Nephron progenitor cell (in vitro differentiated cells): ENCODE results near the gene PDE4A.

ENCODE experiments used
- DNase-seq: peaks from one replicate; pipeline ENCODE4 v3.0.0; 2021
- H3K27ac Mint-ChIP-seq: 2 replicates; pipeline ENCODE4 v1.8.0; 2021; ENCODE audit warnings: mild to moderate bottlenecking, moderate library complexity, mixed read lengths
- H3K27me3 Mint-ChIP-seq: 2 replicates; pipeline ENCODE4 v1.8.0; 2021; ENCODE audit warnings: mild to moderate bottlenecking, low read depth, mixed read lengths; ENCODE audit not compliant: poor library complexity
- H3K36me3 Mint-ChIP-seq: 2 replicates; pipeline ENCODE4 v1.8.0; 2021; ENCODE audit warnings: low read depth, mixed read lengths
- H3K4me1 Mint-ChIP-seq: 2 replicates; pipeline ENCODE4 v1.8.0; 2021; ENCODE audit warnings: mixed read lengths
- H3K4me3 Mint-ChIP-seq: 2 replicates; pipeline ENCODE4 v1.8.0; 2021; ENCODE audit warnings: mild to moderate bottlenecking, moderate library complexity, mixed read lengths
- H3K9me3 Mint-ChIP-seq: 2 replicates; pipeline ENCODE4 v1.8.0; 2021; ENCODE audit warnings: mild to moderate bottlenecking, moderate library complexity, mixed read lengths
- TF ChIP-seq, protein P1 (sequence below): fragments of 200-600 bp; sonication (generic); IDR thresholded peaks from 2 replicates; pipeline ENCODE4 v1.5.0; 2021; ENCODE audit warnings: antibody characterized with exemption

PDE4A gene

DNA sequence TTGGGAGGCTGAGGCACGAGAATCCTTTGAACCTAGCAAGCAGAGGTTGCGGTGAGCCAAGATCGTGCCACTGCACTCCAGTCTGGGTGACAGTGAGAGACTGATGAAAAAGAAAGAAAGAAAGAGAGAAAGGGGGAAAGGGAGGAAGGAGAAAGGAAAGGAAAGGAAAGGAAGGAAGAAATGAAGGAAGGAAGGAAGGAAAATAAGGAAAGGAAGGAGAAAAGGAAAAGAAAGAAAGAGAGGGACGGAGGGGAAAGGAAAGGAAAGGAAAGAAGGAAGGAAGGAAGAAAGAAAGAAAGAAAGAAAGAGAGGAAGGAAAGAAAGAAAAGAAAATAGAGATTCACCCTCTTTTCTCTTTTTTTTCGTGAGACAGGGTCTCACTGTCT is 8.7 kb downstream of the PDE4A start:
- TF ChIP-seq, protein P1, sequence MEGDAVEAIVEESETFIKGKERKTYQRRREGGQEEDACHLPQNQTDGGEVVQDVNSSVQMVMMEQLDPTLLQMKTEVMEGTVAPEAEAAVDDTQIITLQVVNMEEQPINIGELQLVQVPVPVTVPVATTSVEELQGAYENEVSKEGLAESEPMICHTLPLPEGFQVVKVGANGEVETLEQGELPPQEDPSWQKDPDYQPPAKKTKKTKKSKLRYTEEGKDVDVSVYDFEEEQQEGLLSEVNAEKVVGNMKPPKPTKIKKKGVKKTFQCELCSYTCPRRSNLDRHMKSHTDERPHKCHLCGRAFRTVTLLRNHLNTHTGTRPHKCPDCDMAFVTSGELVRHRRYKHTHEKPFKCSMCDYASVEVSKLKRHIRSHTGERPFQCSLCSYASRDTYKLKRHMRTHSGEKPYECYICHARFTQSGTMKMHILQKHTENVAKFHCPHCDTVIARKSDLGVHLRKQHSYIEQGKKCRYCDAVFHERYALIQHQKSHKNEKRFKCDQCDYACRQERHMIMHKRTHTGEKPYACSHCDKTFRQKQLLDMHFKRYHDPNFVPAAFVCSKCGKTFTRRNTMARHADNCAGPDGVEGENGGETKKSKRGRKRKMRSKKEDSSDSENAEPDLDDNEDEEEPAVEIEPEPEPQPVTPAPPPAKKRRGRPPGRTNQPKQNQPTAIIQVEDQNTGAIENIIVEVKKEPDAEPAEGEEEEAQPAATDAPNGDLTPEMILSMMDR = no peak
- DNase-seq = no peak
- Mint-ChIP-seq H3K4me3 (no peak overlapping the region), H3K36me3 (no peaks in the 10 kb centered on the region), H3K27me3 (peaks cover 92% of the 10 kb centered on the region), H3K9me3 (peaks cover 3% of the 10 kb centered on the region), H3K27ac (no peak overlapping the region), H3K4me1 (peaks cover 12% of the 10 kb centered on the region)

DNA sequence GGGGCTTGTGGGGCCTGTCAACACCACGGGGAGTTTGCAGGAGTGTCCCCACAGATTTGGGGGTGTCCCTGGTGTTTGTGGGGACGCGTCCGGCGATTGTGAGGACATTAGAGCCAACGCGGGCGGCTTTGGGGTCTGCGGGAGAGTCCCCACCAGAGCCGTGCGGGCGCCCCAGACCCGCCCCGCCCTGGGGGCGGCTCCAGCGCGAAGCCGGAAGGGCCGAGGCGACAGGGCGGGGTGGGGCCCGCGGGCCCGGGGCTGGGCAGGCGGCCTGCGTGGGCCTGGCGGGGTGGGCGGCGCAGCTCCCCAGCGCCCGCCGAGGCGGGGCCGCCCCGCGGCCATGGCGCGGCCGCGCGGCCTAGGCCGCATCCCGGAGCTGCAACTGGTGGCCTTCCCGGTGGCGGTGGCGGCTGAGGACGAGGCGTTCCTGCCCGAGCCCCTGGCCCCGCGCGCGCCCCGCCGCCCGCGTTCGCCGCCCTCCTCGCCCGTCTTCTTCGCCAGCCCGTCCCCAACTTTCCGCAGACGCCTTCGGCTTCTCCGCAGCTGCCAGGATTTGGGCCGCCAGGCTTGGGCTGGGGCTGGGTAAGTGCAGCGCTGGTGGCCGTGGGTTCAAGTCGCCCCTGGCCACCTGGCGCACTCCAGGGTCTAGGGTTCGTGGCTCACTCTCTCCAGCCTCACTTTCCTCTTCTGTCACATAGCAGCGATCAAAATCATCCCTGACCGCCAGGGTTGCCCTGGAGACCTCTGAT is 10.3 kb downstream of the PDE4A start:
- peaks cover 78% of the 10 kb centered on the region for H3K27me3 Mint-ChIP-seq
- H3K27ac Mint-ChIP-seq = no peak overlapping the region
- peak overlapping the region; percentile 68 for H3K4me3 Mint-ChIP-seq
- H3K36me3 Mint-ChIP-seq = no peaks in the 10 kb centered on the region
- H3K9me3 Mint-ChIP-seq = peaks cover 3% of the 10 kb centered on the region
- TF ChIP-seq, protein P1 = no peak
- peaks cover 16% of the 10 kb centered on the region for H3K4me1 Mint-ChIP-seq
- peak; percentile 51 for DNase-seq

DNA sequence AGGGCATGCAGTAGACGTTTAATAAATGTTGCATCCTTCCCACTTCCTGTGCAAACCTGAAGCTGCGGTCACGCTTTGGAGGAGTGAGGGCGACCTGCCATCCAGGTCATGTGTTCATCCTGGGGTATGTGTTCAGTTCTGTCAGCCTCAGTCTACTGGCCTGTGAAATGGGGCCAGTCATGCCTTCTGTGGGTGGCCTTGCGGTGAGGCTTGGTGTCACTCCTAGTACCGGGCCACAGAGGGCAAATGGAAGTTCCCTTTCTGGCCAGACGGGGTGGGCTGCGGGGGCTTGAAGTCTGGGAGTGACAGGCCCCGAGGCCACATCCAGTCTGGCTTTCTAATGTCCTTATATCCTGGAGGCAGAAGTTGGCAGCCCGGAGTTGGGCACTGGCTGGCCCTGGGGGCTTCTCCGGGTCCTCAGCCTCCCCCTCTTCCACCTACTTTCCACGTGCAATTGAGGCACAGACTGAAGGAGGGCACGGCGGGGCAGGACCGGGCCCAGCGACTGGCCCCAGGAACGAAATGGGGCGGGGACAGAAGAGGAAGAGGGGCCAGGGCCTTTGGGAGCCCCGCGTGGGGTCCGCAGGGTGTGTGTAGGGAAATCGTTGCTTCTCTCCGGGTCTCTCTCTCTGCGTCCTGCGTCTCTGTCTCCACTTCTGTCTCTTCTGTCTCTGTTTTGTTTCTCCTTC is 11.1 kb downstream of the PDE4A start:
- Mint-ChIP-seq H3K27ac (no peak overlapping the region), H3K27me3 (peaks cover 74% of the 10 kb centered on the region), H3K4me1 (peaks cover 16% of the 10 kb centered on the region), H3K36me3 (no peaks in the 10 kb centered on the region), H3K9me3 (peaks cover 3% of the 10 kb centered on the region), H3K4me3 (peak overlapping the region; percentile 68)
- TF ChIP-seq, protein P1 = no peak
- DNase-seq = no peak

DNA sequence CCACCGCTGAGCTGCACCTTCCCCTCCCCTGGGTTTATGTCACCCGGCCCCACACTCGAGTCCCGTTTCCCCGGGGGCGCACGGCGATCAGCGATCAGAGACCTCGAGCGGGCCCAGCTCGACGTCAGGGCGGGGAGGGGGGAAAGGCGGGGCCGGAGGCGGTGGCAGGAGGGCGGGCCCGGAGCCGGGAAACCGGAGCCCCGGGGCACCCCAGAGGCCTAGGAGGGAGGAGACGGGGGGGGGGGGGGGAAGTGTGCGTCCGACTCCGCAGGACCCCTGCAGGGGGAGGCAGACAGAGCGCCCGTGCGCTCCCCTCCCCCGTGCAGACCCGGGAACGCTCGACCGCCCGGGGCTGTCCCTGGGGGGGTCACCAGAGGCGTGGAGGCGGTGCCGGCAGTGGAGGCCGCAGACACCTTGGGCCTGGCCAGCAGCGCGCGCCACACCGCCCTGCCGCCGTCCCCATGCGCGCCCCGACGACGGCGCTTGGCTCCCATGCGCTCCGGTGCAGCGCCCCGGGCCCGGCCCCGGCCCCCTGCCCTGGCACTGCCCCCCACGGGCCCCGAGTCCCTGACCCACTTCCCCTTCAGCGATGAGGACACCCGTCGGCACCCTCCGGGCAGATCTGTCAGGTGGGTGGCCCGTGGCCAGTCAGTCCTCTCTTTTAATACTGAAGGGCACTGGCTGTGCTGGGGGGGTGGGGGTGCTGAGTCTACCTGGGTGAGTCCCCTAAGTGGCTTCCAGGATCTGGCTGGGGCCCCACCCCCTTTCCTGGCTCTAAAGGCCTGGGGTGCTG is 11.8 kb downstream of the PDE4A start:
- H3K4me3 Mint-ChIP-seq = peak overlapping the region; percentile 64
- H3K27ac Mint-ChIP-seq = no peak overlapping the region
- peaks cover 3% of the 10 kb centered on the region for H3K9me3 Mint-ChIP-seq
- TF ChIP-seq, protein P1 = no peak
- H3K4me1 Mint-ChIP-seq = peaks cover 16% of the 10 kb centered on the region
- peak; percentile 69 for DNase-seq
- peaks cover 68% of the 10 kb centered on the region for H3K27me3 Mint-ChIP-seq
- no peaks in the 10 kb centered on the region for H3K36me3 Mint-ChIP-seq

DNA sequence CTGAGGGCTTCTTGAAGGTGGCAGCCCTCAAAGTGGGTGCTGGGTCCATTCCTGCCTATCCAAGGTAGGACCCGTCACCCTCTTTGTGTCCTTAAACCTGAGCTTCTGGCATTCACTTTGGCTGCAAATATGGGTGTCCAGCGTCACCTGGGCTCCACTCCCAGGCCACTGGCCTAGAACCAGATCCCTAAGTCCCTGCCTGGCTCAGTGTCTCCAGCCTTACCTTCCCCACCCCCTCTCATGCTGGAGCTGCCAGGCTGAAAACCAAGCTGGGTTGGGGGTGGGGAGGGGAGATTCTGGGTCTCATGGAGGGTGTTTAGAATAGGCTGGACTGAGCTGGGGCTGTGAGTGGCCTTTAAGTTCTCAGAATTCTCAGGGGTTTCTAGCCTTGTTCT is 12.4 kb downstream of the PDE4A start:
- Mint-ChIP-seq H3K27me3 (peaks cover 68% of the 10 kb centered on the region), H3K4me1 (peaks cover 16% of the 10 kb centered on the region), H3K4me3 (peak overlapping the region; percentile 68), H3K27ac (no peak overlapping the region), H3K36me3 (no peaks in the 10 kb centered on the region), H3K9me3 (peaks cover 3% of the 10 kb centered on the region)
- TF ChIP-seq, protein P1 = no peak
- DNase-seq = no peak
